ENCODE measurements around the gene PERP. TPM values are rescaled to one million over a fixed set of nuclear protein-coding genes. Genes with fewer than 3 reads are reported as not detected.

Gene PERP
- total RNA-seq, 2 donors from 2014 or later = 64.6 to 78.4 TPM

DNA sequence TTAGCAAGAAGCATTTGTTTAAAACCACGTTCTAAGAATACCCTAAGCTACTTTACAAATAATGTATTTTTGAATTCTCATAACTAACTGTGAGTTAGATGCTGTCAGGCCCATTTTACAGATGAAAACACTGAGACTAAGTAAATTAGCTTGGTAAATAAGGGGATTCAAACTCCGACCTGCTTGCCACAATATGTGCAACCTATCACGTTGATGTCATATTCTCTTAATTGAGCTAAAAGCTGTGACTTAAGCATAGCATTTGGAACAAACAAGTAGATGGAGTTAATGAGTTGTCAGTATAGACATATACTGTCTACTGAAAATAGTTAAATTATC lies 9.4 kb upstream of the PERP start:
- intact Hi-C loops (cut with DNase I) = loop anchor here (5.0 to 10.0 kb wide), 5 partner anchors 91 to 648 kb away; no protein-coding TSS in a partner anchor
- Histone ChIP-seq H3K4me3 (no peak overlapping the region), H3K27ac (no peak overlapping the region), H3K36me3 (no peaks in the 10 kb centered on the region), H3K4me1 (no peaks in the 10 kb centered on the region), H3K9ac (ENCODE audit: low read depth in 2 of 2, low read length in 2 of 2) (no peak overlapping the region), H3K9me3 (no peaks in the 10 kb centered on the region), H3K27me3 (no peaks in the 10 kb centered on the region)
- TF ChIP-seq, protein P1, sequence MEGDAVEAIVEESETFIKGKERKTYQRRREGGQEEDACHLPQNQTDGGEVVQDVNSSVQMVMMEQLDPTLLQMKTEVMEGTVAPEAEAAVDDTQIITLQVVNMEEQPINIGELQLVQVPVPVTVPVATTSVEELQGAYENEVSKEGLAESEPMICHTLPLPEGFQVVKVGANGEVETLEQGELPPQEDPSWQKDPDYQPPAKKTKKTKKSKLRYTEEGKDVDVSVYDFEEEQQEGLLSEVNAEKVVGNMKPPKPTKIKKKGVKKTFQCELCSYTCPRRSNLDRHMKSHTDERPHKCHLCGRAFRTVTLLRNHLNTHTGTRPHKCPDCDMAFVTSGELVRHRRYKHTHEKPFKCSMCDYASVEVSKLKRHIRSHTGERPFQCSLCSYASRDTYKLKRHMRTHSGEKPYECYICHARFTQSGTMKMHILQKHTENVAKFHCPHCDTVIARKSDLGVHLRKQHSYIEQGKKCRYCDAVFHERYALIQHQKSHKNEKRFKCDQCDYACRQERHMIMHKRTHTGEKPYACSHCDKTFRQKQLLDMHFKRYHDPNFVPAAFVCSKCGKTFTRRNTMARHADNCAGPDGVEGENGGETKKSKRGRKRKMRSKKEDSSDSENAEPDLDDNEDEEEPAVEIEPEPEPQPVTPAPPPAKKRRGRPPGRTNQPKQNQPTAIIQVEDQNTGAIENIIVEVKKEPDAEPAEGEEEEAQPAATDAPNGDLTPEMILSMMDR (IDR thresholded peaks at IDR 0.05) = no peak
- DNase-seq = no peak

DNA sequence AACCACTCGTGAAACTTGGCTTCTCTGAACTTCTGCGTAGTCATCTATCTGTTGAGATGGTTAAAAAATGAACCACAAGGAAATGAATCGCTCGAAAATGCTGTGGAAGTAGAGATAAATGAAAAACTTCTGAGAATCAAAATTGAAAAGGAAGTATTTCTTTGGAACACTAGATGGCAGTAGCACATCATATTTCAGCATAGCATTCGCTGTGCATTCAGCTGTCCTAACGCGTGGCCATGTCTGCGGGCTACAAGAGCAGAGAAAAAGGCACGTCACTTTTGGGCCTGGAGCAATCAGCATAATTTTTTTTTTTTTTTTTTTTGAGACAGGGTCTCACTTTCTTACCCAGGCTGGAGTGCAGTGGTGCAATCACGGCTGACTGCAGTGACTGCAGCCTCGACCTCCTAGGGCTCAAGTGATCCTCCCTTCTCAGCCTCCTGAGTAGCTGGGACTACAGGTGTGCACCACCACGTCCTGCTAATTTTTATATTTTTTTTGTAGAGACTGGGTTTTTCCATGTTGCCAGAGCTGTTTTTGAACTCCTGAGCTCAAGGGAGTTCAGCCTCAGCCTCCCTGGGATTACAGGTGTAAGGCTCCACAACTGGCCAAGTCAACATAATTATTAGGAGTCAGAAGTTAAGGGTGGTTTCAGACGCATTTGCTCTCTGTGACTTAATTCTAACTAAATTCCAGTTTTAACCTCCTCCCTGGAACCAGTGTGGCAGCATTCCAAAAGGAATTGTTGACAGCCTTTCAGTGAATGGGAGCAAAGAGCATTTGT lies 8.8 kb upstream of the PERP start:
- H3K9me3 ChIP-seq = no peaks in the 10 kb centered on the region
- no peak overlapping the region for H3K9ac ChIP-seq (ENCODE audit: low read depth in 2 of 2, low read length in 2 of 2)
- H3K36me3 ChIP-seq = no peaks in the 10 kb centered on the region
- TF ChIP-seq, protein P1 (IDR thresholded peaks at IDR 0.05) = peak; percentile 59
- intact Hi-C loops (cut with DNase I) = loop anchor here (2.0 to 10.0 kb wide), 6 partner anchors 91 to 649 kb away; no protein-coding TSS in a partner anchor
- H3K4me1 ChIP-seq = no peaks in the 10 kb centered on the region
- no peak overlapping the region for H3K27ac ChIP-seq
- peak; percentile 44 for DNase-seq
- H3K4me3 ChIP-seq = no peak overlapping the region
- H3K27me3 ChIP-seq = no peaks in the 10 kb centered on the region

GRCh38 chr6:138115201-138115600 lies 8.0 kb upstream of the PERP start:
- Histone ChIP-seq H3K9me3 (no peaks in the 10 kb centered on the region), H3K4me3 (no peak overlapping the region), H3K36me3 (no peaks in the 10 kb centered on the region), H3K9ac (ENCODE audit: low read depth in 2 of 2, low read length in 2 of 2) (no peak overlapping the region), H3K27ac (no peak overlapping the region), H3K4me1 (no peaks in the 10 kb centered on the region), H3K27me3 (no peaks in the 10 kb centered on the region)
- intact Hi-C loops (cut with DNase I) = loop anchor here (2.0 to 10.0 kb wide), 6 partner anchors 92 to 650 kb away; no protein-coding TSS in a partner anchor
- DNase-seq = no peak
- TF ChIP-seq, protein P1 (IDR thresholded peaks at IDR 0.05) = no peak

DNA sequence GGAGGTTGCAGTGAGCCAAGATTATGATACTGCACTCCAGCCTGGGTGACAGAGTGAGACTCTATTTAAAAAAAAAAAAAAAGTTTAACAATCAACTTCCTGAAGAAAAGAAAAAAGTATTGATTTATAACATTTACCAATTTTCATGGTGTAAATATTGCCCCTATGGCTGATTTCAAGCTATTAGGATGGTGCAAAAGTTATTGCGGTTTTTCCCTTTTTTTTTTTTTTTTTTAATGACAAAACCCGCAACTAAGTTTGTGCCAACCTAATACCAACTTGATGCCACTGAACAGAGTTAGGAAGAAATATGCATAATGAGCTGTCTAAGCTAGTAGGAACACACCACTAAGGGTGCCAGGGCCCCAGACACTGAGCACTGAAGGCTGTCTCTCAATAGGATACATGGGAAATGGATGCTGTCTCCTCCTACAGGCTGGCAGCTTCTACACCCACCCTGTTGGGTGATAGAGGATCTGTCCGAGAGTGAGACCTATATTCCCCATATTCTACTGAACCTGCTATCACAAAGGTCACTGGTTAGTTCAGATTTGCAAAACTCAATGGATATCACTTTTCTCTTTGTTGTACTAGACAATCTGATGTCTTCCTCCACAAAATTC lies 6.5 kb upstream of the PERP start:
- H3K4me3 ChIP-seq = no peak overlapping the region
- TF ChIP-seq, protein P1 (IDR thresholded peaks at IDR 0.05) = no peak
- H3K9me3 ChIP-seq = no peaks in the 10 kb centered on the region
- no peak overlapping the region for H3K27ac ChIP-seq
- H3K9ac ChIP-seq (ENCODE audit: low read depth in 2 of 2, low read length in 2 of 2) = no peak overlapping the region
- H3K36me3 ChIP-seq = no peaks in the 10 kb centered on the region
- no peaks in the 10 kb centered on the region for H3K4me1 ChIP-seq
- DNase-seq = no peak
- intact Hi-C loops (cut with DNase I) = loop anchor here (2.0 to 10.0 kb wide), 3 partner anchors 173 to 651 kb away; no protein-coding TSS in a partner anchor
- H3K27me3 ChIP-seq = no peaks in the 10 kb centered on the region

DNA sequence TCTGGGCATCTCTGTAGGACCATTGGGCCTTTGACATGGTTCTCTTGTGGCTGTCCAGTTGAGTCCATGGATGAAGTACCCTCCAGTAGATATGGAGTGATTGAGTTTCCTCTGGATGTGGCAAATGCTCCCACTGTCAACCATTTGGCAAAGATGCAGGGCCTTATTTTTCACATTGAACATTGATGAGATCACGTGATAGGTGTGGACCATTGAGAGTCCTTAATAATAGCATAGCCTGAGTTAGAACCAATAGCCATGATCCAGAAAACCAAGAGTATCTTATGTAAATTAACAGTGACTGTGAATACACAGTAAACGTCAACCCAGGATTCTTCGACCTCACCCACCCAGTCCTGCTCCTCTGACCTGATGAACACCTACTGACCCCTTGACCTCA lies 3.0 kb upstream of the PERP start:
- intact Hi-C loops (cut with DNase I) = loop anchor here (2.0 to 10.0 kb wide), 3 partner anchors 111 to 655 kb away; no protein-coding TSS in a partner anchor
- no peak overlapping the region for H3K9ac ChIP-seq (ENCODE audit: low read depth in 2 of 2, low read length in 2 of 2)
- H3K9me3 ChIP-seq = no peaks in the 10 kb centered on the region
- TF ChIP-seq, protein P1 (IDR thresholded peaks at IDR 0.05) = no peak
- no peak for DNase-seq
- H3K4me1 ChIP-seq = peaks cover 9% of the 10 kb centered on the region
- no peaks in the 10 kb centered on the region for H3K36me3 ChIP-seq
- H3K27ac ChIP-seq = no peak overlapping the region
- no peak overlapping the region for H3K4me3 ChIP-seq
- H3K27me3 ChIP-seq = no peaks in the 10 kb centered on the region

Data from colonic mucosa (tissue), 4 donors.